ENCODE data around the gene HMGXB3. TPM values are rescaled to one million over a fixed set of nuclear protein-coding genes. Genes with fewer than 3 reads are reported as not detected.
"Not testable (repeated sequence)": the region's sequence is repeated elsewhere in the genome, so short reads cannot be mapped to it uniquely, and the experiment has no call there.

Gene HMGXB3
- total RNA-seq, 1 donor from 2014 or later, result 23.1 TPM

- no peaks in the 10 kb centered on the region for H3K79me2 ChIP-seq (ENCODE audit: low read depth)
- no peaks in the 10 kb centered on the region for H4K20me1 ChIP-seq (ENCODE audit: low read depth)
Measured at GRCh38 chr5:150082374-150082773, 81.8 kb downstream of the HMGXB3 start.

GRCh38 chr5:150082889-150083288 is 82.3 kb downstream of the HMGXB3 start:
- Histone ChIP-seq H3K27ac (no peak overlapping the region), H3K9ac (no peak overlapping the region), H3K9me3 (ENCODE audit: low read depth) (no peaks in the 10 kb centered on the region), H3K4me1 (peaks cover 22% of the 10 kb centered on the region), H3K36me3 (no peaks in the 10 kb centered on the region), H3F3A (ENCODE audit: low read depth) (peaks cover 6% of the 10 kb centered on the region), H3K4me3 (no peak overlapping the region), H3K4me2 (no peak overlapping the region), H2AFZ (replicated peaks) (no peak overlapping the region), H3K27me3 (no peaks in the 10 kb centered on the region), H4K20me1 (ENCODE audit: low read depth) (no peaks in the 10 kb centered on the region), H3K79me2 (ENCODE audit: low read depth) (no peaks in the 10 kb centered on the region)
- no peaks in the 10 kb centered on the region for H3K9me3 Mint-ChIP-seq
- peaks cover 36% of the 10 kb centered on the region for H3K4me1 Mint-ChIP-seq
- peak overlapping the region; percentile 76 for H3K4me3 Mint-ChIP-seq
- H3K27me3 Mint-ChIP-seq (ENCODE audit: insufficient read depth, low read depth), result peaks cover 11% of the 10 kb centered on the region
- DNase-seq (ENCODE audit: low spot score), result no peak
- TF ChIP-seq CTCF (IDR thresholded peaks at IDR 0.05) (no peak), EZH2phosphoT487 (IDR thresholded peaks at IDR 0.05) (no peak), EZH2 (IDR thresholded peaks at IDR 0.05) (no peak)
- no peaks in the 10 kb centered on the region for H3K36me3 Mint-ChIP-seq
- no peak overlapping the region for H3K27ac Mint-ChIP-seq

More at GRCh38 chr5:150082374-150082773, 81.8 kb downstream of the HMGXB3 start:
- no peaks in the 10 kb centered on the region for H3K36me3 ChIP-seq
- TF ChIP-seq EZH2phosphoT487 (IDR thresholded peaks at IDR 0.05), result no peak
- TF ChIP-seq CTCF (IDR thresholded peaks at IDR 0.05), result no peak
- TF ChIP-seq EZH2 (IDR thresholded peaks at IDR 0.05), result no peak
- H2AFZ ChIP-seq (replicated peaks), result peak overlapping the region; percentile 36
- no peak overlapping the region for H3K9ac ChIP-seq
- H3K4me1 ChIP-seq, result peaks cover 22% of the 10 kb centered on the region
- H3F3A ChIP-seq (ENCODE audit: low read depth), result peaks cover 6% of the 10 kb centered on the region
- no peak for DNase-seq (ENCODE audit: low spot score)
- H3K9me3 Mint-ChIP-seq, result no peaks in the 10 kb centered on the region
- H3K4me2 ChIP-seq, result peak overlapping the region; percentile 29
- no peaks in the 10 kb centered on the region for H3K36me3 Mint-ChIP-seq
- no peak overlapping the region for H3K4me3 Mint-ChIP-seq
- H3K9me3 ChIP-seq (ENCODE audit: low read depth), result no peaks in the 10 kb centered on the region
- H3K27me3 Mint-ChIP-seq (ENCODE audit: insufficient read depth, low read depth), result peaks cover 11% of the 10 kb centered on the region
- H3K27ac Mint-ChIP-seq, result peak overlapping the region; percentile 17
- H3K4me1 Mint-ChIP-seq, result peaks cover 36% of the 10 kb centered on the region
- H3K4me3 ChIP-seq, result no peak overlapping the region
- no peak overlapping the region for H3K27ac ChIP-seq
- no peaks in the 10 kb centered on the region for H3K27me3 ChIP-seq

GRCh38 chr5:150084754-150085153 is 84.2 kb downstream of the HMGXB3 start:
- not testable (repeated sequence) for H3K27me3 Mint-ChIP-seq (ENCODE audit: insufficient read depth, low read depth); H3K4me3 Mint-ChIP-seq; H3K36me3 Mint-ChIP-seq; H3K4me3 ChIP-seq; H3K9me3 ChIP-seq (ENCODE audit: low read depth); H2AFZ ChIP-seq (replicated peaks); H3K9ac ChIP-seq; H3K27me3 ChIP-seq; H3F3A ChIP-seq (ENCODE audit: low read depth); H3K27ac ChIP-seq; H3K4me2 ChIP-seq; H3K27ac Mint-ChIP-seq; H3K79me2 ChIP-seq (ENCODE audit: low read depth); H3K9me3 Mint-ChIP-seq; H3K36me3 ChIP-seq; DNase-seq (ENCODE audit: low spot score); H4K20me1 ChIP-seq (ENCODE audit: low read depth)
- H3K4me1 ChIP-seq, result peaks cover 22% of the 10 kb centered on the region
- H3K4me1 Mint-ChIP-seq, result peaks cover 29% of the 10 kb centered on the region

GRCh38 chr5:150085191-150085912 is 84.8 kb downstream of the HMGXB3 start:
- H3F3A ChIP-seq (ENCODE audit: low read depth), result peaks cover 6% of the 10 kb centered on the region
- H3K27me3 Mint-ChIP-seq (ENCODE audit: insufficient read depth, low read depth), result peaks cover 3% of the 10 kb centered on the region
- H3K27ac ChIP-seq, result no peak overlapping the region
- H2AFZ ChIP-seq (replicated peaks), result no peak overlapping the region
- H3K4me1 ChIP-seq, result peaks cover 22% of the 10 kb centered on the region
- peaks cover 27% of the 10 kb centered on the region for H3K4me1 Mint-ChIP-seq
- H3K9me3 Mint-ChIP-seq, result no peaks in the 10 kb centered on the region
- no peak for DNase-seq (ENCODE audit: low spot score)
- no peaks in the 10 kb centered on the region for H3K9me3 ChIP-seq (ENCODE audit: low read depth)
- no peaks in the 10 kb centered on the region for H4K20me1 ChIP-seq (ENCODE audit: low read depth)
- TF ChIP-seq EZH2 (IDR thresholded peaks at IDR 0.05) (no peak), CTCF (IDR thresholded peaks at IDR 0.05) (no peak), EZH2phosphoT487 (IDR thresholded peaks at IDR 0.05) (no peak)
- no peaks in the 10 kb centered on the region for H3K36me3 ChIP-seq
- H3K79me2 ChIP-seq (ENCODE audit: low read depth), result no peaks in the 10 kb centered on the region
- H3K27ac Mint-ChIP-seq, result peak overlapping the region; percentile 47
- no peak overlapping the region for H3K4me3 ChIP-seq
- no peak overlapping the region for H3K4me2 ChIP-seq
- H3K4me3 Mint-ChIP-seq, result no peak overlapping the region
- no peaks in the 10 kb centered on the region for H3K27me3 ChIP-seq
- H3K9ac ChIP-seq, result no peak overlapping the region
- no peaks in the 10 kb centered on the region for H3K36me3 Mint-ChIP-seq

All from neural progenitor cell (in vitro differentiated cells).